Activated CD8-positive, alpha-beta T cell treated with anti-CD3 and anti-CD28 coated beads for 36 hours (primary cell): ENCODE data around the gene DHX40. TPM values are rescaled to one million over a fixed set of nuclear protein-coding genes. Genes with fewer than 3 reads are reported as not detected.
A peak's percentile ranks its signal among the peaks of the same experiment; 100 is the strongest.

ENCODE experiments used
- ATAC-seq: fragments of 200-7000 bp; cut with Tn5 transposase; one replicate; pipeline ENCODE4 v1.10.0; 2021; ENCODE audit warnings: mild to moderate bottlenecking, moderate library complexity
- CTCF ChIA-PET: fragments of 350-600 bp; sonication (Branson Sonifier 250); formaldehyde crosslinking; loops from one replicate; lab custom pipeline; 2021; ENCODE audit warnings: antibody characterized with exemption; lab: Charles Lee
- POLR2A ChIA-PET: fragments of 350-600 bp; sonication (Branson Sonifier 250); formaldehyde crosslinking; loops from one replicate; lab custom pipeline; 2021; ENCODE audit warnings: antibody characterized with exemption; lab: Charles Lee
- DNase-seq: peaks from one replicate; pipeline ENCODE4 v3.0.0-alpha.2; 2020
- H3K27ac Mint-ChIP-seq: one replicate; pipeline ENCODE4 v1.8.0; 2021; ENCODE audit warnings: mild to moderate bottlenecking, mixed read lengths
- H3K27me3 Mint-ChIP-seq: one replicate; pipeline ENCODE4 v1.8.0; 2021; ENCODE audit warnings: mixed read lengths
- H3K36me3 Mint-ChIP-seq: one replicate; pipeline ENCODE4 v1.8.0; 2021; ENCODE audit warnings: low read depth, mixed read lengths
- H3K4me1 Mint-ChIP-seq: one replicate; pipeline ENCODE4 v1.8.0; 2021; ENCODE audit warnings: low read depth, mixed read lengths
- H3K4me3 Mint-ChIP-seq: one replicate; pipeline ENCODE4 v1.8.0; 2021; ENCODE audit warnings: mild to moderate bottlenecking, moderate library complexity, mixed read lengths
- H3K9me3 Mint-ChIP-seq: one replicate; pipeline ENCODE4 v1.8.0; 2021; ENCODE audit warnings: mixed read lengths
- CTCF ChIP-seq: fragments of 200-600 bp; IDR thresholded peaks from one replicate; pipeline ENCODE4 v1.8.0; 2022; ENCODE audit warnings: antibody characterized with exemption, mild to moderate bottlenecking
- intact Hi-C: fragments of 100-400 bp; cut with micrococcal nuclease; formaldehyde crosslinking; loops from one replicate; pipeline ENCODE4 v1.10.0; 2022
- total RNA-seq, 2 experiments: library from RNA; stranded (reverse); gene quantifications; one replicate each; pipeline ENCODE4 v1.2.3, GENCODE V29; 2021

DHX40 gene
- total RNA-seq = 10 to 100 TPM; 24.7 to 24.9 TPM

GRCh38 chr17:59565171-59565958 is at the start of gene DHX40:
Gene DHX40 (plus strand): TSS chr17:59565610. CDS start chr17:59565672, 62 bp downstream.
- no peak for TF ChIP-seq CTCF
- peak; percentile 99 for DNase-seq
- no peaks in the 10 kb centered on the region for H3K9me3 Mint-ChIP-seq
- H3K4me3 Mint-ChIP-seq = peak within 1 kb of the TSS; percentile 100
- ChIA-PET POLR2A (interaction anchor here (0.6 to 1.6 kb wide), 6 partner anchors 17 to 459 kb away, joined by 3 to 14 read pairs (median 3); partner anchors contain the start of genes CLTC and PTRH2), CTCF (interaction anchor here (0.9 to 1.9 kb wide), 3 partner anchors 44 to 144 kb away, joined by 3 to 7 read pairs (median 3); no protein-coding TSS in a partner anchor)
- H3K36me3 Mint-ChIP-seq = peaks cover 12% of the 10 kb centered on the region
- peaks cover 23% of the 10 kb centered on the region for H3K4me1 Mint-ChIP-seq
- peak within 1 kb of the TSS; percentile 100 for H3K27ac Mint-ChIP-seq
- intact Hi-C loops = no loop called here
- peak; percentile 91 for ATAC-seq
- no peaks in the 10 kb centered on the region for H3K27me3 Mint-ChIP-seq

- H3K9me3 Mint-ChIP-seq = no peaks in the 10 kb centered on the region
- intact Hi-C loops = no loop called here
- no peak overlapping the region for H3K4me3 Mint-ChIP-seq
- no peak for DNase-seq
- no peak overlapping the region for H3K27ac Mint-ChIP-seq
- ATAC-seq = no peak
- peaks cover 2% of the 10 kb centered on the region for H3K4me1 Mint-ChIP-seq
- ChIA-PET CTCF (no interaction called here), POLR2A (interaction anchor here (1.1 kb wide), 1 partner anchor 206 kb away, joined by 5 read pairs; no protein-coding TSS in a partner anchor)
- no peaks in the 10 kb centered on the region for H3K36me3 Mint-ChIP-seq
- peaks cover 7% of the 10 kb centered on the region for H3K27me3 Mint-ChIP-seq
- no peak for TF ChIP-seq CTCF
Observed at GRCh38 chr17:59516451-59516850, 49.0 kb upstream of the DHX40 start.

GRCh38 chr17:59519132-59519531 is 46.3 kb upstream of the DHX40 start:
- CTCF ChIA-PET = interaction anchor here (0.9 to 2.6 kb wide), 4 partner anchors 38 to 519 kb away, joined by 3 to 15 read pairs (median 6); no protein-coding TSS in a partner anchor
- TF ChIP-seq CTCF = no peak
- H3K9me3 Mint-ChIP-seq = no peaks in the 10 kb centered on the region

GRCh38 chr17:59520251-59520650 is 45.2 kb upstream of the DHX40 start:
- H3K36me3 Mint-ChIP-seq = no peaks in the 10 kb centered on the region
- H3K27me3 Mint-ChIP-seq = peaks cover 7% of the 10 kb centered on the region
- peaks cover 2% of the 10 kb centered on the region for H3K4me1 Mint-ChIP-seq
- ChIA-PET POLR2A (no interaction called here), CTCF (interaction anchor here (1.2 to 2.9 kb wide), 7 partner anchors 15 to 190 kb away, joined by 3 to 15 read pairs (median 7); no protein-coding TSS in a partner anchor)
- intact Hi-C loops = loop anchor here (10.0 kb wide), 1 partner anchor 205 kb away; no protein-coding TSS in a partner anchor
- no peak overlapping the region for H3K27ac Mint-ChIP-seq
- TF ChIP-seq CTCF = no peak
- ATAC-seq = no peak
- H3K4me3 Mint-ChIP-seq = no peak overlapping the region
- DNase-seq = no peak
- H3K9me3 Mint-ChIP-seq = no peaks in the 10 kb centered on the region

More at GRCh38 chr17:59519132-59519531, 46.3 kb upstream of the DHX40 start:
- no peak for DNase-seq
- intact Hi-C loops = no loop called here
- Mint-ChIP-seq H3K27ac (no peak overlapping the region), H3K36me3 (no peaks in the 10 kb centered on the region), H3K4me1 (peaks cover 2% of the 10 kb centered on the region), H3K4me3 (no peak overlapping the region), H3K27me3 (peaks cover 7% of the 10 kb centered on the region)
- POLR2A ChIA-PET = no interaction called here
- no peak for ATAC-seq
